ENCODE results near the gene TMPRSS13.

TMPRSS13 gene

DNA sequence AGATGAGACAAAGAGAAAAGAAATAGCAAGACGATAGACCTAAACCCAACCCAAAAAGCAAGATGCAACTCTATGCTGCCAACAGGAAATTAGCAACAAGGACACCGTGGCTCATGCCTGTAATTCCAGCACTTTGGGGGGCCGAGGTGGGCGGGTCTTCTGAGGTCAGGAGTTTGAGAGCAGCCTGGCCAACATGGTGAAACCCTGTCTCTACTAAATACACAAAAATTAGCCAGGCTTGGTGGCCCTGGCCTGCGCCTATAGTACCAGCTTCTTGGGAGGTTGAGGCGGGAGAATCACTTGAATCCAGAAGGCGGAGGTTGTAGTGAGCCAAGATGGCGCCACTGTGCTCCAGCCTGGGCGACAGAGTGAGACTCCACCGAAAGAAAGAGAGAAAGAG, 32.7 kb upstream of the TMPRSS13 start:
- no peak overlapping the region for H3K4me3 ChIP-seq (ENCODE audit: low read depth, low read length)
- TF ChIP-seq, protein P1, sequence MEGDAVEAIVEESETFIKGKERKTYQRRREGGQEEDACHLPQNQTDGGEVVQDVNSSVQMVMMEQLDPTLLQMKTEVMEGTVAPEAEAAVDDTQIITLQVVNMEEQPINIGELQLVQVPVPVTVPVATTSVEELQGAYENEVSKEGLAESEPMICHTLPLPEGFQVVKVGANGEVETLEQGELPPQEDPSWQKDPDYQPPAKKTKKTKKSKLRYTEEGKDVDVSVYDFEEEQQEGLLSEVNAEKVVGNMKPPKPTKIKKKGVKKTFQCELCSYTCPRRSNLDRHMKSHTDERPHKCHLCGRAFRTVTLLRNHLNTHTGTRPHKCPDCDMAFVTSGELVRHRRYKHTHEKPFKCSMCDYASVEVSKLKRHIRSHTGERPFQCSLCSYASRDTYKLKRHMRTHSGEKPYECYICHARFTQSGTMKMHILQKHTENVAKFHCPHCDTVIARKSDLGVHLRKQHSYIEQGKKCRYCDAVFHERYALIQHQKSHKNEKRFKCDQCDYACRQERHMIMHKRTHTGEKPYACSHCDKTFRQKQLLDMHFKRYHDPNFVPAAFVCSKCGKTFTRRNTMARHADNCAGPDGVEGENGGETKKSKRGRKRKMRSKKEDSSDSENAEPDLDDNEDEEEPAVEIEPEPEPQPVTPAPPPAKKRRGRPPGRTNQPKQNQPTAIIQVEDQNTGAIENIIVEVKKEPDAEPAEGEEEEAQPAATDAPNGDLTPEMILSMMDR (IDR thresholded peaks at IDR 0.05; ENCODE audit: low read depth, low read length): no peak

- no peak overlapping the region for H3K4me3 ChIP-seq (ENCODE audit: low read depth, low read length)
- TF ChIP-seq, protein P1 (IDR thresholded peaks at IDR 0.05; ENCODE audit: low read depth, low read length): no peak
These were observed 31.2 kb upstream of the TMPRSS13 start for GRCh38 chr11:117960406-117960805.

DNA sequence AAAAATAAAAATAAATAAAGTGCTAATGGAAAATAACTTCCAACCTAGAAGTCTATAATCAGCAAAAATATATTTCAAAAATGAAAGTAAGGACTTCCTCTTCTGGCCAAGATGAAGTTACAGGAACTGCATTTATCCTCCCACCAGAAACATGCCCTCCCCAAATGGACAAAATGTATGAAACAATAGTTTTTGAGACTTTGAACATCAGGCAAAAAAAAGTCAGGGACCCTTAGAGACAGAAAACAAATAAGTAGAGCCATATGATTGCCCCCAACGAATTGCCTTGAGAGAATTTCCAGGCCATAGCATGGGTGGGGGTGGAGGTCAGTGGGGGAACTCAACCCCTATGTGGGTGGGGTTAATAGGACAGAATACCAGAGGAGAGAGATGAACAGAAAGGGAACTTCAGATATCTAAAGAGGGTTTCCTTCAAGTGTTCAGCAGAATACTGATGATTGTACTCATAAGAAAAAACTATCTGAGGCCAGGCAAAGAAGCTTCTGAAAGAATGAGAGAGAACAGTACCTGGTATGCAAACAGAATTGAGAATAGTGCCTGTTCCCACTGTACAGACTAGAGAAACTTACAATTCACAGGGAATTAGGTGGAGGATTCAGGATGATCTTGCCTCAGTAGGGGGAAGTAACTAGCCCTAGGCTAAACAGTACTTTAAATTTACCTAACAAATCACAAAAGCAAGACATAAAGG, 30.4 kb upstream of the TMPRSS13 start:
- no peak overlapping the region for H3K4me3 ChIP-seq (ENCODE audit: low read depth, low read length)
- TF ChIP-seq, protein P1 (IDR thresholded peaks at IDR 0.05; ENCODE audit: low read depth, low read length): no peak

GRCh38 chr11:117958949-117959348, 29.7 kb upstream of the TMPRSS13 start:
- H3K4me3 ChIP-seq (ENCODE audit: low read depth, low read length): no peak overlapping the region
- TF ChIP-seq, protein P1 (IDR thresholded peaks at IDR 0.05; ENCODE audit: low read depth, low read length): no peak

- TF ChIP-seq, protein P1 (IDR thresholded peaks at IDR 0.05; ENCODE audit: low read depth, low read length): no peak
- H3K4me3 ChIP-seq (ENCODE audit: low read depth, low read length): no peak overlapping the region
These were observed 23.9 kb upstream of the TMPRSS13 start for GRCh38 chr11:117953024-117953671.

DNA sequence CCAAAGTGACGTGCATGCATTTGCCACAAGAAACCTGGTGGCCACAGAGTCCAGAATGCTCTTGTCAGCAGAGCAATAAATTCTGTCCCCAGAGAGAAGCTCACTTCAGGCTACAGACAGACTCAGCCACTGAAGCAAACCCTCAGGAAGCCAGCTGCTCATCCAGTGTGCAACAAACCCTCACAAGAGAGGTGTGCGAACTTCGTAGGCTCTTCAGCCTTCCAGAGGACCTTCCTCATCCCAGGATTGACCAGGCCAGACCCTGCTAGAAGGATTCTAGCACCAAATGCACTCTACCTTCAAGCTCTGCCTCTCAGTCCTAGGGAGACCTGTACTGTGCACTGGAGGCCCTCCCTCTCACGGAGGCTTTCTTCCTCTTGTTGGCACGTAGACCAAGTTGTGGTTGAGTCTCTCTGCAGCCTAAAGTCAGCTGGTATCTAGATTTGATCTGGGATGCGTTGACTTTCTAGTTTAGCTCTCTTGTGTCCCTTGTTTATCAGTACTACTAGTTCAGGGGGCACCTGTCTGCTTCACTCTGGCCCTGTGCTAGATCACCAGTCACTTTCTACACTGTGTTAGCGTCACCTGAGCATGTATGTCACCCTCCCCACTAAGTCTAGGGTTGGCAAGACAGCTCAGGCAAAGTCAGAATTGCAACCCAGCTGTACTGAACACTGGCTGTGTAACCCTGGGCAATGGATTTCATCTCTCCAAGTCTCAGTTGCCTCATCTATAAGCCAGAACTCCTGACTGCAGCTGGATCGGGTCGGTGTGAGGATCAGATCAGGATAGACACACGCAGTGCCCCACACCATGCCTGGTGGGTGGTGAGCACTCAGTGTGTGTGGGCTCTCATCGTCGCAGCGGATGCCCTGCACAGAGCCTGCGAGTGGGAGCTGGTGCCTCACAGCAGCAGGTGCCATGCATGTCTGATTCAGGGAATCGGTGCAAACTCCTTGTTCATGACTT, 22.1 kb upstream of the TMPRSS13 start:
- no peak overlapping the region for H3K4me3 ChIP-seq (ENCODE audit: low read depth, low read length)
- TF ChIP-seq, protein P1 (IDR thresholded peaks at IDR 0.05; ENCODE audit: low read depth, low read length): no peak
